Effector CD4-positive, alpha-beta T cell (primary cell): ENCODE measurements around the gene ANKRD44.

Experiments
- DNase-seq: peaks from one replicate; pipeline ENCODE4 v3.0.0-alpha.2; 2020

ANKRD44 gene

DNA sequence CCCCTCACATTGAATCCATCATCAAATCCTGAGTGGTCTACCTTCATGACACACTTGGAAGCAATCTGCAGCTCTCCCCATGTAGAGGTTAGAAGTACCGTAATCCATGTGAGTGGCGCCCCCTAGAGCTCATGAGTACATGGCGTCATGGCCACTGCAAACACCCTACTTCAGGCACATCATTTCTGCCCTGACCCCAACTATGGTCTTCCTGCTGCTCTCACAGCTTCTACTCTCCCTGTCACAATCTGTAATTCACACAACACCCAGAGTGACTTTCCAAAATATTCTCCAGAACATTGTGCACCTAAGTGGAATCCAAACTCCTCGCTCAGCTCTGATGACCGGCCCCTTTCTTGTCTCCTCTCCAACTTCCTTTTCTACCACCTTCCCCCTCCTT, 141.9 kb downstream of the ANKRD44 start:
- DNase-seq: peak; percentile 61

DNA sequence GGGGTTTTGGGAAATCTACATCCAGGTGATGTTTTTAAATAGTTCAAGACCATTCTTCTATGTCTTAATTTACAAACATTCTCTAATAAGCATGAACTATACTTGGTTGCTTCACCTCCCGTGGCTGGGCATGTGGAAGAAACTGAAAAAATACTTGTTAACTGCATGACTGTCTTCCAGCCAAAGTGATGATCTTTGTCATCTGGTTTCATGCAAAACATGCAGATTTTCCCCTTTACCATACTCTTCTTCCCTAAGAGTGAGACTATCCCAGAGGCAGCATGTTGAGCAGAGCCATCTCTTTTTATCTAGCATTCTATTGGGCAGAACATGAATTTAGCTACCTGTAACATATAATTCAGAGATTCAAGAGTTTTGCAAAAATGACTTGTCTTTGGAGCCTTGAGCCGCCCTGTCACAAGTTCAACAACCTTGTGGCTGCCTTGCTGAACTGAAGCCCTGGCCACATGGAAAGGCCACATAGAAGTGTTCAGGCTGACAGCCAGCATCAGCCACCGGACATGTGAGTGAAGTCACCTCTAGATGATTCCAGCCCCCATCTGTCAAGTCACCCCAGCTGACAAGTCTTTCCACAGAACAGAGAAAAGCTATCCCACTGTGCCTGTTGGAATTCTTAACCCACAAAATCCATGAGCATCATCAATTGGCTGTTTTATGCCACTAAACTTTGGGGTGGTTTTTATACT, 142.8 kb downstream of the ANKRD44 start:
- no peak for DNase-seq

DNA sequence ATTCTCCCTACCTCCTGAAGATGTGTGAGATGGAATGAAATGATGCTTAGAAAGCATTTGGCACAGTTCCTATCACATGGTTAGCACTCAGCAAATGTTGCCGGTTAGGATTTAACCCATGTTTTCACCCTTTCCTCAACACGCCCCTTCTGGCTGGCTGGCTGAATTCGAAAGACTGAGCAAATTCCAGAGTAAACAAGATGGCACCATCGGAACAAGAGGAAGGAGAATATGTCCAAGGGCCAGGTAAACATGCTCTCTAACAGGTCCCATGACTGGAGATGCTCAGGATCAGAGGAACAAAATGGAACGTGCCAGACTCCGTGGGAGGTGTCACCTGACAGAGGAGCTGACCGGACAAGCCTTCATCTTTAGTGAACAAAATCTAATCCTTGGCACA, 145.6 kb downstream of the ANKRD44 start:
- DNase-seq: no peak

DNA sequence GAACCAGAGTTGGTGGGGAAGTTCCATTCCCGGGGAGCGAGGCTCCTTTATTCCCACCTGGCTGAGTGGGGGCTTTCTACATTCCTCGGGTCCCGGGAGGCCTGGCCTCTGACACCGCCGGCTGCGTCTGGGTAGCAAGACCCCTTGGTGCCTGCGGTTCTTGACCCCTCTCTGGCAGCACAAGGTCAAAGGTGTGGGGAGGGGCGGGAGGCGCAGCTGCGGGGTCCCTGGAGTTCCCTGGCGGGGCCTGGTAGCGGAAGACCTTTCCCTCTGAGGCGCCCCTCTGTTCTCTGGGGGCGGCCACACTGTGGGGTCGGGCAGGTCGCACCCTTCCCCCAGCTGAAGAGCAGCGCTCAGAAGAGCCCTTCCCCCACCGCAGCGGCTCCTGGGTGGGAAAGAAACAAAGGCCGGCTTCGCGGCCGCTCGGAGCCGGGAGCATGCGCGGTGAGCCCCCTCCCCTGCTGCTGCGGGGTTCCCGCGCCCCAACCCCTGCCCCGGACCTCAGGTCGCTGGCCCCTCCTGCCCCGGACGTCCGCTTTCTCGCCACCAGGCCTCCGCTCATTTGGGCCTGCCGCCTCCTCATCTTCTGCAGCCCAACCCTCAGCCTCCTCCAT, 146.3 kb downstream of the ANKRD44 start:
- no peak for DNase-seq

DNA sequence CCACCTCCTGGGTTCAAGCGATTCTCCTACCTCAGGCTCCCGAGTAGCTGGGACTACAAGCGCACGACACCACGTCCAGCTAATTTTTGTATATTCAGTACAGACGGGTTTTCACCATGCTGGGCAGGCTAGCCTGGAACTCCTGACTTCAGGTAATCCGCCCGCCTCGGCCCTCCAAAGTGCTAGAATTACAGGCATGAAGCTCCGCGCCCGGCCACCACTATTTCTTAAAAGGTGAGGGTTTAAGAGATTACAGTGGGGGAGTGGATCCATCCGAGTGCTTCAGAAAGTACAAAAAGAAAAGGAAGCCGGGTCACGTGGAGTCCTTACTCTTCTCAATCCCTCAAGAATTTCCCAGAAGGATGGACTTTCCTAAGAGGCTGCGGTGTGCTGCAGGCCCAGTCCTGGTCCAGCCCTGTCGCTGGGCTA, 146.9 kb downstream of the ANKRD44 start:
- DNase-seq: no peak

DNA sequence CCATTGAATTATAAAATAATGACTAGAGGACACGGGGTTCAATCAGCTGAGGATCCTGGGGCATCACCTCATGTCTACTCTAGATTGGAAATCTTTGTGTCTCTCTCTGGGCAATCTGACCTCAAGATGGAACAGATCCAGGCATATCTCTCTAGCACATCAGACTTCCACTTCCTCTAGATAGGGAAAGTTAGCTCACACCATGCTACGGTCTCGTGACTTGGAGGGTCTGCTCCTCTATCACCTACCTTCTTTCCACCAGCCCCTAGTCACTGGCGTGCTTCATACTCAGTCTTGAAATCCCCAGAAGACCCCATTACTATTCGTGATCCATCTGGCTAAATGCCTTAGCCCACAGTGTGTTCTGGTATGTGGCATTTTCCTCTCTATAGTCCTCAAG, 148.8 kb downstream of the ANKRD44 start:
- DNase-seq: no peak

DNA sequence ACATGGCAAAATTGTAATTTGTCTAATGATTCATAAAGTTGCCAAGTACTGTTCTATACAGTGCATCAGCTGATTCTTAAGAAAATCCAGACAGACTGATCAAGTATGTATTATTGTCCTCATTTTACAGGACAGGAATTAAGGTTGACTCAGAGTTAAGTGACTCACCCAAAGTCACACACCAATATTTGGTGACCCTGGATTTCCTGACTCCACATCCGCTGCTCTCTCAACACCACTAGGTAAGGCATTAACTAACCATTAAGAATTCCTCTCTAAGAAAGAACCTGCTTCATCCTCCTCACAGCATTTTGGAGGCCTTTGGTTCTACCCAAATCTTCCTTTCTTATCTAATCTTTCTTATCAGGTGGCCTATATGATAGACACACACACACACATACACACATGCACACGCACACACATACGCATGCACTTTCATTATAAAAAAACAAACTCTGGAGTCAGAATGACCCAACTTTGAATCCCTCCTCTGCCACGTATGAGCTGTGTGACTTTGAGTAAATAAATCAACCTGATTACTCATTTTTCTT, 150.8 kb downstream of the ANKRD44 start:
- DNase-seq: peak; percentile 31

DNA sequence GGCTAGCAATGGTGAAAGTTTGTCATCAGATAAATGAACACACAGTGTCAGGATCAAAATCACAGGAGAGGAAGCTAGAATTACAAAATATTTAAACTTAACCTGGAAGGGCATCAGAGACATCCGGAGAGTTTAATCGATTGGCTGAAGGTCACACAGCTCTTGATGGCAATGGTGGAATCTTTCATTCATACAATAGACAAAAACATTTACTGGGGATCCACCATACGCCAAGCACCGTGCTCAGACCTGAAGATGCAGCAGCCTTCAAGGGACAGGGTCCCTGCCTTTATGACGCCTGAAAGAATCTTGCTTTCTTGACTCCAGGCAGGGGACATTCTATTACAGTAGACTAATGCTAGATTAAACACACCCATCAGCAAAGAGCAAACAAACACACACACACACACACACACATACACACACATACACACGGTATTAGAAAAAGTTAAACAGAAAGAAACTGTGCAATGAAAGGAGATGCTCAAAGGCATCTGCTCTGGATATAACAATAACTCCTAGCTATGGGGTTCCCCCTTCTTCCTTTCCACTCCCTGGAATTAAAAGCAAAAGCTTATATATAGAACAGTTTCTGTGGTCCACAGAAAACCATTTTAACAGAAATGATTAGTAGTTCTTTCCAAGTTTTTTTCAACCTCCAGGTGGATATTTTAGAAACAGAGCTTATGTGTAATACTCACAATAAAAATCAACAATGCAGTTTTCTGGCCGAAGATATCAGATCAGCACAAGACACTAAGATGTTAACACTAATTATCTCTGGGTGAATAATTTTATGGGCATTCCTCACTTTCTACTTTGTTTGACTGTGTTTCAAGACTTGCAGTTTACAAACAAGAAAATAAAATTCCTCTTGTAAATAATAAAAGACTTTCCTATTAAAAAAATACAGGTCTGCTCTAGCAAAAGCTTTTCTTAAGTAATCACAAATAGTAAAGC, 151.7 kb downstream of the ANKRD44 start:
- DNase-seq: no peak

DNA sequence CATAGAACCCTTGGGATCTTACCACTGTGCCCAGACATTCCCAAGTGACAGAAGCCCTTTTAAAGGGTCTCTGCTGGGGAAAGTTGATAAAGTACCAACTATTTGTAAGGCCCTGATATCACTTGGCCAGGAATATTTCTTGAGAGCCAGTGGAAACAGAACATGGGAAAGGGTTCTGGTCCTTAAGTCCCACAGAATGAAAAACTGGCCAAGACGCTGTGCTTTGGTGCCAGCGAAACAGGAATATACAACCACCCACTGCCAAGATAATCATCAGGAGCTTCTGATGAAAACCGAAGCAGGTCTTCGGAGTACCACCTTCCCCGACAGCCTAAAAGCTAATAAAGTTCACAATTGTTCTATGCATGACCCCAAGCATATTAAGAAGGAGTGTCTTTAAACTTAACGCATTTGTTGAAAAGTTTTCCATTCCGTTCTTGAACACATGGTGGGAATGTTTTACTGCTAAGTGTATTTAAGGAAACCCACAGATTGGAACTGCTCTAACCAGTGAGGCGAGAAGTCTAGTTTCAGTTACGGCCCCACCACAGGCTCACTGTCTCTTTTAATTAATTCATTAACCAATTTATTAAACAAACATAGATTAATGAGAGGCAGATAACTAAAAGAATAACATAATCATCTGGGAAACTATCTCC, 152.6 kb downstream of the ANKRD44 start:
- DNase-seq: no peak

DNA sequence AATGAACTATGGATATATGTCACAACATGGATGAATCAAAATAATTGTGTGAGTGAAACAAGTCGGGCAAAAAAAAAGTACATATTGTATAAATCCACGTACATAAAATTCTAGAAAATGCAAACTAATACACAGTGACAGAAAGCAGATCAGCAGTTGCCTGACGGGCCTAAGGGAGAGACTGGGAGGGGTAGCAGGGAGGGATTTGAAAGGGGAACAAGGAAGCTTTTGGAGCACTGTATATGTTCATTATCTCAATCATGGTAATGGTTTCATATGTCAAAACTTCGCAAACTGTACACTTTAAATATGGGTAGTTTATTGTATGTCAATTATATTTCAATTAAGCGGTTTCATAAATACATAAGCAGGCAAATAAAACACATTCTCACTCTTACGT, 153.8 kb downstream of the ANKRD44 start:
- DNase-seq: no peak

DNA sequence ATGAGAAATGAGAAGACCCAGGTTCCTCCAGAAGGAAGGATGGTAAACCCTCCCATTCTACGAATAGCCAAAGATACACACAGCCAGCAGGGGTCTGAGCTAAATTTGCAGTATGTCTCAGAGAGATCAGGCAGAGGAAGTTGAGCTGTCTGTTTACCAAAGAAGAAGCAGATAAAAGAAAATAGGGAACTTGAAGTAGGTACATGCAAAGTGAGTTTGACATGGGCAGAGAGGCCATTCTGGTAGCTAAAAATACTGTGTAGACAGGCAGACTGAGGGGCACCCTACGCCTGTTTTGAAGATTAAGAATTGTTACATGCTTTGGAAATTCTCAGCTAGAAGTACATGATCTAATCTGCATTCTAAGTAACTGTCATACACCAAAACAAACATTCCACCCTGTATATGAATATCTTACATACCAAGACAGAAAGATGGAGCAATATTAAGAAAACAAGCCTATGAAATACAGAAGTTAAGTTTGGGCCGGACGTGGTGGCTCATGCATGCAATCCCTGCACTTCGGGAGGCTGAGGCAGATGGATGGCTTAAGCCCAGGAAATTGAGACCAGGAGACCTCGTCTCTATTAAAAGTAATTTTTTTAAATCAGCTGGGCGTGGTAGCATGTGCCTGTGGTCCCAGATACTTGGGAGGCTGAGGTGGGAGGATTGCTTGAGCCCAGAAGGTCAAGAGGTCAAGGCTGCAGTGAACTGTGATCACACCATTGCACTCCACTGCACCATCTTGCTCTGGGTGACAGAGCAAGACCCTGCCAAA, 157.9 kb downstream of the ANKRD44 start:
- DNase-seq: no peak

DNA sequence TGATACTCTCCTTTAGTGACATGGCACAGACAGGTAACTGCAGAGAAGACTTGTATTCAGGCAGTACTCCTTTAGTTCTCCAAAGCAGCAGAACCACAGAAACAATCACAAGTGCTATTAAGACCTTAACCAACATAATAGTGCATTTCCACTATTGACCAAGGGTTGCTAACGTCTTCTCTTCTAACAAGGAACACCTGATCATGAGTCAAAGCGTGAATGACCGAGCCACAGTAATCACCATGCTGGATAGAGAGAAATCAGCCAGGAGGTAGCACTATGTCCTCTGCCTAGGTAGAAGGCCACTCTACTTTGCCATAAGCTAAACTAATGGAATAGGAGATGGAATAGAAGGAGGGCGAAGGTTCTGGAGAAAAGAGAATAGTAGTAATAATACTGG, 161.0 kb downstream of the ANKRD44 start:
- DNase-seq: no peak

DNA sequence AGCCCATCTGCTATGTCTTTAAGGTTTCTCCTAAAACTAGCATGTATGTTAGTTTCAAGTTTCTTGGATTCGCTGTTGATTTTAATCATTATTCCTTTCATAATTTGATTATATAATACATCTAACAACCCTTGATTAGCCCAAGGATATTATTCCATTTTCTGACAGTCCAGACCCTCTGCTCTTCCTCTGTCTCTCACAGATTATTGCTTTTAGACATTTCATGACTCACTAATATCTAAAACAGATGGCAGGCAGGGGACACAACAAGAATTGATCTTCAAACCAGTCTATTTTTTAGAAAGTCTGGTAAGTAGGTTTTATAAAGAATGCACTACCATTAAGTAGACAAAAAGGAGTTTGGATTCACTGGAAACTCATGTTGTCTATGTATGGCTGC, 162.2 kb downstream of the ANKRD44 start:
- no peak for DNase-seq

DNA sequence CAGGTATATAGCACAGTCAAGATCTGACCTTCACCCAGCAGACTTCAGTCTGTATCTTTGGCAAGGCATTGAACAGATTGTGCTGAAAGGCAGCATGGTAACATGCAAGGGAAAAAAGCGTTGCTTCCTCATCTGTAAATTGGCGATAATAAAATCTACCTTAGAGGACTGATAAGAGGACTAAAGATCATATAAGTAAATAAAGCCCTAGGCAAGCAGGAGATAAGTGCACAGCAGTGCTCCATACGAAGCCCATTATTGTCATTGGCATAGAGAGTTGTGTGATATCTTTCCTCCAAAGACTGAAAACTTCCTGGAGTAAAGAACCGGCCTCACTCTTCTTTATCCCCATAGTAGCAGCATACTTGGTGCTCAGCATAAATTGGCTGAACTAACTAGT, 162.6 kb downstream of the ANKRD44 start:
- DNase-seq: no peak

DNA sequence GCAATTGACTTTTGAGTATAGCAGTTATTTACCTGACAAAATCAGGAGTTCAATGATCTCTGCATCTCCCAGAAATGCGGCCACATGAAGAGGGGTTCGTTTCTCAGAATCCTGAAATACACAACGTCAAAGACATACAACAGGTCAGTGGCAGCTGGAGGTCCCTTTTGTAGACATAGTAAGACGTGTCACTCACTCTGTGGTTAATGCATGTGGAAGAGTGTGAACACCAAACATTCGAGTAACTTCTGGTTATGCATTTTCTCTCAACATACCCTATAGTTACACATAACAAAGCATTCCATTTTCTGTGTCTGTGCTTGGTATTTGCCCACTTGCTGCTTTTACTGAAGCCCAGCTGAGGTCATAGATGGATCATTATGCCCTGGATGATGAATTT, 163.6 kb downstream of the ANKRD44 start:
- DNase-seq: no peak

DNA sequence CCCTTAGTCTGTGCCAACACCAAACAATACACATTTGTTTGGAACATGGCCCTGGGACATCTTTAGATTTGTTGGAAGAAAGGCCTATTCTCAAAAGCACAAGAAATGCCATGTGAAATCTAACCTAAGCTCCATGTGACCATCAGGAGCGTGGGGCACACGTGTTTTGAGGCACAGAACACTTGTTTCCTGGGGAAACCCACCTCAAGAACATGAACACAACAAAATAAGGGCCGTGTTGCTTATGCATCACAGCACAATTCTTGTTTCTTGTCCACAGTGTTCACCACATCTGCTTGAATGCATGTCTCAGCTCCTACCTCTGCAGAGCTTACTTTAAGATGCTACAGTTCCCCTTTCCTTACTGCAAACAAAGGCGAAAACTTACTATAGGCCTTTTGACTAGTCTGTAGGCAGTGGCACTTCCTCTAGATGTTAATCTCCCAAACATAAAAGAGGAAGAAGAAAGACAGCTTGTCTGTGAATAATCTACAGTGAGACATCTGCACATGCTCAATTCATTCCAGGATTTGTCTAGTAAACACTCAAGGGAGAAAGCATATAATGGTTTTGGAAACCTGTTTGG, 165.0 kb downstream of the ANKRD44 start:
- no peak for DNase-seq

DNA sequence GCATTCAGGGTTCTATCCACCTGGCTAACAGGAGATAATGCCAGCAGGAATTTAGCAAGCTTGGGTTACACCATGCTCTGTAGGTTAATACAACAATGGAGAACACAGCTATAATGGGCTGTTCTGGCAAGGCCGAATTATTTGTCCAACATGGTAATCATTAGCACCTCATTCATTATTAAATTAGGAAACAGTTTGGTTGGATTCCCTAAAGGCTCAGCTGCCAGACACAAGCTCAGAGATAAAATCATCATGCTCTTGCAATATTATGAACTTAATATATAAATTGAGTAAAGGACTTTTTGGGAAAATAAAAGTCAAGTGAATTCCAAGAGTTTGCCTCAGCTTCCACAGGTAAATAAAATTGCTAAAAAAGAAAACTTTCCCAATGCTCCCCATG, 166.4 kb downstream of the ANKRD44 start:
- no peak for DNase-seq

DNA sequence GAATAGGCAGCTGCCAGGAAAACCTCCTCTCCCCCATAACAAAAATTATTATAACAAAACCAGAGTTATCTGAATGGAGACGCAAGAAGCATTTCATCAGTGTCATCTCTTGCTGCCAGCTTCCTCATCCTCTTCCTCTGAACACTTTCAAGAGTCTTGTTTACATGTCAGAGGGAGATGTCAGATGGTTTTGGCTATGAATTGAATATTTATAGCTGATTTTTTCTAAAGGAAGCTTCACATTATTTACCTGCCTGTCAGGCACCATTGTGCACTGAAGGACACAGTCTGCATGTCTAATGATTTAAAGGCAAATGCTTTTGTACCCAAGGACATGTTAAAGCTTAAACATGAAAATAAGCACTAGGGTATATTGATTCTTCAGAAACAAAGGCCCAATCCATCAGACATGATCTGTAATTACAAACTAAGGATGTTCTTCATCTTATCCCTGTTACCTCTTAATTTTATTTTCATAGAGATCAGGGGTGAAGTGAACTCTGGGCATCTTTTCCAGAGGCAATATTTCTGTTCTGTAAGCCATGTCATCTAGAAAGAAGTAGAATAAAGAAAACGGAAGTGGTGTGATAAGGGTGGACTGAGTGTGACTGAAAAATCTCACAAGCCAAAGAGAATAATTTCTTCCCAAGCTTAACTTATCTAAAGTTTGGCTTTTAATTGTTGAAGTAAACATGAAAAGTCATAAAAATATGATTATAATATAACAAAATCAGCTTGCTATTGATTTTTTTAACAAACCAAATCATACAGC, 168.7 kb downstream of the ANKRD44 start:
- DNase-seq: no peak

DNA sequence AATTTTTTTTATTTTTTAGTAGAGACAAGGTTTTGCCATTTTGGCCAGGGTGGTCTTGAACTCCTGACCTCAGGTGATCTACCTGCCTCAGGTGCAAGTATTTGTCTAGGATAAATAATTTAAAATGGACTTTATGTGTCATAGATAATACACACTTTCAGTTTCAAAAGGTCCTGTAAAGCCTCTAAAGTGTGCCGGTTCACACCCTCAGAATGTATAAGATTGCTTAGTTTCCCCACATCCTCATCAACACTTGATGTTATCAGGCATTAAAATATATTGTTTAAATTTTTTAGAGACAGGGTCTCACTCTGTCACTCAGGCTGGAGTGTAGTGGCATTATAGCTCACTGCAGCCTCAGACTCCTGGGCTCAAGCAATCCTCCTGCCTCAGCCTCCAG, 170.5 kb downstream of the ANKRD44 start:
- DNase-seq: no peak

DNA sequence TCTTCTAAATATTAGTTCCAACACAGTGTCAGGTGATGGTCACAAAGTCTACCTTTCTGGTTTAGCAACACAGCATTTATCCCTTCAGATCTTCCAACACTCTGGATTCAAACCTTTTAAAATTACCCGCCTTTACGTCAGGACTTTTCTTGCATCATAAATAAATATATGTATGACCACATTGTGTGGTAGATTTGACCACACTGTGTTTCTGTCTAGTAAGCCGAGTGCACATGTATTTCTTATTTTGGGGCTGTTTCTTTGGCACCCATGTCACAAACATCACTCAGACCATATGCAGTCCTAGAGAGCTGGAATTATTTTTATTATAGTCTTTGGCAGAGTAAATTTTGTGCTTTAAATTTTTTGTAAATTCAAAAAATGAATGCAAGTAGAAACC, 172.1 kb downstream of the ANKRD44 start:
- DNase-seq: no peak
